Activated CD8-positive, alpha-beta memory T cell treated with anti-CD3 and anti-CD28 coated beads, Interleukin-2, amount 50 U/mL, for 48 hours (primary cell): ENCODE data around the gene OR4F6.

Experiments
- DNase-seq: peaks from one replicate; pipeline ENCODE4 v3.0.0-alpha.2; 2020

OR4F6 gene

GRCh38 chr15:101805605-101806345 is 2.5 kb downstream of the OR4F6 start:
- no peak for DNase-seq

GRCh38 chr15:101807345-101807945 is 4.1 kb downstream of the OR4F6 start:
- no peak for DNase-seq

- DNase-seq = no peak
Measured at GRCh38 chr15:101808201-101808600, 4.9 kb downstream of the OR4F6 start.

- no peak for DNase-seq
Measured at GRCh38 chr15:101810456-101810855, 7.1 kb downstream of the OR4F6 start.

GRCh38 chr15:101810876-101811275 is 7.6 kb downstream of the OR4F6 start:
- no peak for DNase-seq

- no peak for DNase-seq
Measured at GRCh38 chr15:101811902-101812301, 8.6 kb downstream of the OR4F6 start, which contains the start of gene OR4F15. Gene OR4F15, plus strand, starts transcription at chr15:101812202. Its CDS starts 5,985 bp downstream, at chr15:101818187.

- DNase-seq = no peak
Measured at GRCh38 chr15:101813803-101814534, 10.7 kb downstream of the OR4F6 start.

- no peak for DNase-seq
Measured at GRCh38 chr15:101820781-101821180, 17.5 kb downstream of the OR4F6 start.

- no peak for DNase-seq
Measured at GRCh38 chr15:101827257-101827656, 23.9 kb downstream of the OR4F6 start.

- no peak for DNase-seq
Measured at GRCh38 chr15:101828774-101829173, 25.5 kb downstream of the OR4F6 start.

- no peak for DNase-seq
Measured at GRCh38 chr15:101841656-101842055, 38.3 kb downstream of the OR4F6 start.

- DNase-seq = no peak
Measured at GRCh38 chr15:101844916-101845315, 41.6 kb downstream of the OR4F6 start.

GRCh38 chr15:101852356-101852755 is 49.0 kb downstream of the OR4F6 start:
- no peak for DNase-seq
